Amniotic stem cell (primary cell): ENCODE measurements around the gene MNT.

Experiments used
- DNase-seq: peaks from one replicate; lab custom pipeline; 2025; lab: John Stamatoyannopoulos, UW

Gene MNT

DNA sequence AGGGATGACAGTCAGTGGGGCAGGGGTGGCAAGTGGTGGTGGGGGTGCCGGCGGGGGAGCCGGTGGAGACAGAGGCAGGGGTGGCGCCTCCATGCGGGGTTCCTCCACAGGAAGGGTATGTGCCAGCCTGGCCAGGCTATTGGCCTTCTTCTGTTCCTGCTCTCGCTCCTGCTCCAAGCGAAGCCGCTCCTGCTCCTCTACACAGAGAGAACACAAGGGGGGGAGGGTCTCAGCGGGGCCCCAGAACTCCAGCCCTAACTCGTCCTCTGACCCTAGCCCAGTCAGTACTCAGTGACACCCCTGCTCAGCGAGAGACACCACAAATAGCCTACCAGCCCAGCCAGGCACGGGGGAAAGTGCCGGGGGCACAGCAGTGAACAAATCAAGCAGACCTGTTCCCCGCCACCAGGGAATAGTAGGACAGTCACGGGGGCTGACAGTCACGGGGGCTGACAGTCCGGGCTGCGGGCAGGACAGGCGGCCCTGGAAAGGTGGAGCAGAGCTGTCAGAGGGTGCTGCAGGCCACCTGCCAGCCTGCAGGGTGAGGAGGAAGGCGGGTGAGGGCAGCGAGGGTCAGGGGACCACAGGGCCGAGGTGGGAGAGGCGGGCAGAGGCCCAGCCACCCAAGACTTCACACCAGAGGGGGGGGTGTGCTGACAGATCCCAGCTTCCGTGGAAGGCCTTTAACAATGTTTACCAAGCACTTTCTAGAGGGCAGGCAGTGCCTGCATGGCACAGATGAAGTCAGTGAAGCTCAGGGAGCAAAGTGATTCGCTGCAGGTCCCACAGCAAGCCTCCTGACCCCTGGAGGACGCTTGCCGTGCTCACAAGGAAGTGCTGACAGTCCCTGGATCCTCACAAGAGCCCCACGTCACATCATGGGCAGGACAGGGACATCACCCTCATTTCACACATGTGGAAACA lies 5.3 kb downstream of the MNT start:
- no peak for DNase-seq

DNA sequence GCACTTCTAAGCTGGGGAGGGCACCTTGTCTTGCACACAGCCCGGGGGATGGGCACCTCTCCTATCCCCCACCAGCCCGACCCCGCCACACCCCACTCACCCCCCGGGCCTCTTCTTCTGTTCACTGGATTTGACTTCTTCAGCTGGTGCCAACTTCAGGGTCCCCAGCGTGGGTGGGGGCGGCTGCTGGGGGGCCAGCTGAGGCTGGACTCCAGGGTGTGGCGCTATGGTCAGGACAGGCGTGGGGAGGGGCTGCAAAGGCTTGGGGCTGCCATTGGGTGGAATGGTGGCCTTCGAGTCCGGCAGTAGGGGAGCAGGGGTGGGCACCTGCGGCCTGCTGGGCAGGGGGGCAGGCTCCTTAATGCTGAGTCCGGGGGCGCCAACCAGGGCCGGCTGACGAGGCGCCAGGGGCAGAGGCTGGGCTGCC lies 6.1 kb downstream of the MNT start:
- DNase-seq = no peak

DNA sequence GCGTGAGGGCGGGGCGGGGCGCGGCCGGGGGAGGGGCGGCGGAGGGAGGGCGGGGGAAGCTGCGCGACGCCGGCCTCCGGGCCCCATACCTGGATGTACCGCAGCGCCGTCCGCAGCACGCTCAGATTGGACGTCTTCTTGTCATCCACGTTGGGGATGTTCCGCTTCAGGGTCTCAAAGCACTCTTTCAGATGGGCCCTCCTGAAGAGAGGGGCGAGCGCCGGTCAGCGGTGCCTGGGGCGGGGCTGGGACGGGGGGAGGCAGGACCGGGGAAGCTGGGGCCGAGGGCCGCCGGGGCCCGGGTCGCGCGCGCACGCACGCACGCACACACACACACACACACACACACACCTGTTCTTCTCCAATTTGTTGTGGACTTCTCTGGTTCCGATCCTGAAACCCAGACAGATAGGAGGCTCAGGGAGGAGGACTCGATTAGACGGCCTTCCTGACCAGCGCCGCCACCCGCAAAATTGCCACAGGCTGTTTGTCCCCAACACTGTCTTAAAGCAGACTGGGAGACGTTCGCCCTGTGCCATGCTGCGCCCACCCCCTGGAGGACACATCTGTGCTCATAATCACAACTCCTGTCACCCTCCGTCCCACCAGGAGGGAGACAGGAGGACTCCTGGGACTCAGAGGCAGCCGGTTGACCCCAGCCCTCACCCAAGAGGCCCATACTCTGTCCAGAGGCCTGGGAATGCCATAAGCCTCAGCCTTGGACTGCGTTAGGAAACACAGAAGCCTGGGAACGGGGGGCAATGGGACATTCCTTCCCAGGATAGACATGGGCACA lies 6.7 kb downstream of the MNT start:
- DNase-seq = no peak

DNA sequence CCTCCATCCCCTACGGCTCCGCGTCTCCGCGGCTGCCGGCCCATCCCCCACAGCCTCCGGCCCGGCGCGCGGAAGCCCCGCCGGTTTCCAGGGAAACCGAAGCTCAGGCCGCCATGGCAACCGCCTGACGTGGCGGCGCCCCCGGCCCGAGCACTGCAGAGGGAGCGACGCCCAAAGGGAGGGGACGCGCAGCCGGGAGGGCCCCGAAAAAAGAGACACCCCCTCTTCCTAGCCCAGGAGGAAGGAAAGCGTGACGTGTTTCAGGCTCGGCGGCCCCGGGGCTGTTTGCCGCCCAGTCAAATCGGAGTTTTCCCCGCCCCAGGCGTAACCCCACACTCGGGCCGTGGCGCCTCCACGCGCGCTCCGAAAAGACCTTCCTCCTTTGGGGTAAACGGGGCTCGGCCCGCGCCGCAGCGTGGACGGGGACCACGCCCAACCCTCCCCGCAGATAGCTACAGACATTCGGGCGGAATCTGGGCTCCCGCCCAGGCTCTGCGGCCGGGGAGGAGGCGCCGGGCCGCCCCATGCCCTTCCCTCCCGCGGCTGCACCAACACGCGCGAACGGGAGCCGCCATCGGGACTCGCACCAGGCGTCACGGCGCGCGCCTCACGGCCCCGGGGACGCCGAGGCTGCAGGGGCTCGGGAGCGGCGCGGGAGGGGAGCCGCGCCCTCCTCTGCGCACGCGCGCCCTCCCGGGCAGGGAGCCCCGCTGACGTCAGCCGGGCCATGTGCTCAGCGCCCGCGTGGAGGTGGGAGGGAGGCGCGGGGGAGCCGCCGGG lies 7.5 kb downstream of the MNT start:
- DNase-seq = peak; percentile 63

DNA sequence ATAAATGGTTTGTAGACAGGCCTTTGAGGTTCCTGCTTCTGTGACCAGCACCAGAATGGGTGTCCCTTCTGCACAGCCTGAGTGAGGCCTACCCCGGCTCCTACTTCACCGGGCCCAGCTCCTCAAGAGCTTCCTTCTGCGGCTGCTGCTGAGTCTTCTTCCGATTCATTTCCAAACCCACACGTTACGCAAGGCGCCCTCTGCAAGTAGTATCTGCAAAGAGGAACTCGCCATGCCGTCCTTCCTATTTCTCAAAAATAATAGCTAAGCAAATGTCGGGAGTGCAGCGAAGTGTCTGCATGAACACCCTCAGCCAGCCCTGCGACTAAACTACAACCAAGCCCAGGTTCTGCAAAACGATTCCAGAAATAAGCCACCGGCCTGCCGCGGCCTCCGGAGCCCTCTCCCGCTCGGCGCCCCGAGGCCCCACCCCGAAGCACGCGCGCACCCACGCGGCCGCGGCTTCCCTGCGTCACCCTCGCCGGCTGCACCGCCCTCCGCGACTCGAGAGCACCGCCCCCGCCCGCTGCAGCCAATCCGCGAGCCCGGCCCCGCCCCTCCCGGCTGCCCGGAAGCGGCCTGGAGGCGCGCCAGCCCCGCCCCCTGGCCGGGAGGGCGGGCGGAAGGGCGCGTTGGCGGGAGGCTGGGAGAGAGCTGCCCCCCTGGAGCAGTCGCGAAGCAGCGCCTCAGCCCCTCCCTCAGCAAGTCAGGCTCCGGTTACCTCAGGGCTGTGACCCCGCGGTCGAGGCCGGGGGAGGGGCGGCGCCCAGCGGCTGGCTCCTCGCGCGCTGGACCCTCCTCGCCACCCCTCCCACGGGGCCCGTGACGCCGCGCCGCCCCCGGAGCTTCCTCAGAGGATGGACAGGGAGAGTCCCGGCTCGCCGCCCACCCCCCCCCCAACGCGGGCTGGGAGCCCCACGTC lies 8.3 kb downstream of the MNT start:
- peak; percentile 91 for DNase-seq

DNA sequence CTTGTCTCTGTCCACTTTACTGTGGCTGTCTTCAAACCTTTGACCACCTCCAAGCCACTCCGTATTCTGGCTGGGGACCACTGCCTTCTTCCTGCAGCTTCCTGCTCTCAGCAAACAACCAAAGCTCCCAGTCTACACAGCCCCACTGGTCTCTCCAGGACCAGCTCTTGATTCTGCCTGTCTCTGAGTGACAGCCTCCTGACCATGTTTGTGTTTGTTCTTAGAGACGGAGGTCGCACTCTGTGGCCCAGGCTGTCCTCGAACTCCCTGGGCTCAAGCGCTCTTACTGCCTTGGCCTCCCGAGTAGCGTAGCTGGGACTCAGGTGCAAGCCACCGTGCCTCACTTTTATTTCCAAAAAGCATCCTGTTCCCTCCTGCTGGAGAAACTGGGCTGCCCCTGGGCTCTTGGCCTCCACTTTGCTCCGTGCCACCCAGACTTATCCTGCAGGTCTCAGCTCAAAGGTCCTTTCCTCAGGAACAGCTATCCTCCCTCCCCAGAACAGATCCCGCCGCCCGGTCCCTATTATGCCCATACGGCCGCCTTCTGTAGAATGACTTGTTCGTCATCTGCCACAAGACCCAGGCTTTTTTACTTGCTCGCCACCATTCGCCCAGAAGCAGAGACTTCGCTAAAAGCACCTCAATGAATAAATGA lies 9.1 kb downstream of the MNT start:
- no peak for DNase-seq

DNA sequence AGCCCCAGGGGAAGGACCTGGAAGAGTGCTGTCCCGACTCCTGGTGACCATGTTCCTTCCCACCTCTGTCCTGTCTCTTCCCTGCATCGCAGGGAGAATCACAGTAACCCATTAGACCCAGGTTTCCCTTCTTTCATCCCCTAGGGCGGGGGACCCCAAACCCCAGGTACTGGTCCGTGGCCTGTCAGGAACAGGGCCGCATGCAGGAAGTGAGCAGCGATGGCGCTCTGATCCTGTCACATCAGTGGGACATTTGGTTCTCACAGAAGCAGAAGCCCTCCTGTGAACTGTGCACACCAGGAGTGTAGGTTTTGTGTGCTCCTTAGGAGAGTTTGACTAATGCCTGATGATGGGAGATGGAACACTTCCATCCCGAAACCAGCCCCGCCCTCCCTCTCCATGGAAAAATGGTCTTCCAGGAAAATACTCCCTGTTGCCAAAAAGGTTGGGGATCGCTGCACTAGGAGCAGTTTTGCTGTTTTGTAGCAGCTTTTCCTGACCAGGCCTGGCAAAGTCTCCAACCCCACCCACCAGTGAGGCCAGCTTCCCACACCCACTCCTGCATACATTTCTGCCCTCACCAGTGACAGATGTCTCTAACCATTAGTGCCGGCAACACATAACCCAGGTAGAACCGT lies 10.5 kb downstream of the MNT start:
- DNase-seq = no peak

DNA sequence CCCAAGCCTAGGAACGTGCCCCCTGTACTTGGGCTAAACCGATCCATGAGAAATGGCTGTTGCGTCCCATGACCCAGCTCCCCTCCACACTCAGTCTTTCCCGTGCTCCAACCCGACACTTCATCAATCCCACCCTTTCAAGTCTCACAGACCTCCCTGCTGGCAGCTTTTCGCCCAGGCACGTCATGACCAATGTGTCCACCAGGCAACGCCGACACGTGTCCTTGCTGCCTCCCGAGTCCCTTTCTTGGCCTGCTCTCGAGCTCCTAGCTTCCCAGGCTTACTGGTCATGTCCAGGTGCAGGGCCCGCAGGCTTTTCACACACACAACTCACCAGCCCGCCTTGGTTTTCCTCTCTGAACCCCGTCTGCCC lies 12.2 kb downstream of the MNT start:
- DNase-seq = no peak

DNA sequence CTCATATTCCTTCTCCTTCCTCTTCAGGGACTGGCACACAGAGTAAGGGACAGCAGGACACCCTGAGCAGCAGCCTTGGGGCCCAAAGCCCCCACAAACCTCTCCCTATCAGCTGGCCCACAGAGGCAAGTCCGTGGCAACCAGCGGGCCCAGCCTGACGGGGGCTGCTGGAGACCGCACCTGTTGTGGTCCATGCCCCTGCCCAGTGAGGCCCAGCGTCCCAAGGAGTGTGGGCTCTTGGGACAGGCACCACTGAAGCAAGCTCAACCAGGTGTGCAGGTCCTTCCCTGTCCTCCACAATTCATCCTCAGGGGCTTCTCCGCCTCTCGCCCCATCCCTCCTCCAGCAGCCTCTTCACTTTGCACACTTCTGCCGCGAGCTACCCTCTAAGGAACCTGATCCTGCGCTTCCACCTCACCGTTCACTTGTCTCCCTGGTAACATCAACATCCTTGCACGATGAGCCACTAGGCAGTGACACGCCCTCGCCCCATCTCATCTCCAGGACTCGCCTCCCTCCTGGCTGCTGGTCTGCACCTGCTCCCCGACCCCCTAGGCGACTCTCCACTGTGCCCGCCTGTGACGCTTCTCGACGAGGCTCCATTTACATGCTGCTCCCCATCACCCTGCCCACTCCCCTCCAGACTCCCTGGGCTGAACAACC lies 12.7 kb downstream of the MNT start:
- no peak for DNase-seq

DNA sequence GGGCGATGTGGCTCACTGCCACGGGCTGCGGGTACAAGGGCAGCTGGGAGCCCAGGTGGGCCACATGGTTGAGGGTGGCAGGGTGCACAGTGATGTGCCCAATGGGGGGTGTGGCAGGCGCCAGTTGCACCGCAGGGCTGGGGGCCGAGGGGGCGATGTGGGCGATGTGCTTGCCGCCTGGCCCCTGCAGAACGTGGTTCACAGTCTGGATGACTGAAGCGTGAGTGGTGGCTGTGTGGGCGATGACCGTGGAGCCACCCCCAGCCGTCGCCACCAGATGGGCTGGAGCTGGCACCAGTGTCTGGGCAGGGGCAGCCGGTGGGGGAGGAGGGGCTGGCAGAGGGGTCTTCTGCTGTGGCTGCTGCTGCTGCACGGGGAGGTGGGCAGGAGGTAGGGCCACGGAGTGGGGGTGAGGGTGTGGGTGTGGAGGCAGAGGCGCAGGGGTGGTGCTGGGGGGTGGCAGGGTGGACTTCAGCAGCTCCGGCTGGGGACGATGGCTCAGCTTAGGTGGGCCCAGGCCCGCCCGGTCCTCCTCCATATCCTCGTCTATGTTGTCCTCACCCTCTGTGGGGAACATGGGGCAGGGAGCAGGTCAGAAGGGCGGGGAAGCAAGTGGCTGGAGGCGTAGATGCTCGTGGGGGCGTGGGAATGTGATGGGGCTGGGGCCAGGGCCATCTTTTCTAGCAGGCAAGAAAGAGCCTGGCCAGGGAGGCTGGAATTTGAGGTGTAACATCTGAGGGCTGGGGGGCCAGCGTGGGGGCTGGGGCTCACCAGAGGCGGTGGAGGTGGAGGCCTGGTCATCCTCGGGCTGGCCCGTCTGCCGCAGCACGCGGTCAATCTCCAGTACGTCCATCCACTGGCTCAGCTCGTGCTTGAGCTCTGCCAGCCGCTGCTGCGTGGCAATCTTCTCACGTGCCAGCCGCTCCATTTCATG lies 13.5 kb downstream of the MNT start:
- DNase-seq = no peak

DNA sequence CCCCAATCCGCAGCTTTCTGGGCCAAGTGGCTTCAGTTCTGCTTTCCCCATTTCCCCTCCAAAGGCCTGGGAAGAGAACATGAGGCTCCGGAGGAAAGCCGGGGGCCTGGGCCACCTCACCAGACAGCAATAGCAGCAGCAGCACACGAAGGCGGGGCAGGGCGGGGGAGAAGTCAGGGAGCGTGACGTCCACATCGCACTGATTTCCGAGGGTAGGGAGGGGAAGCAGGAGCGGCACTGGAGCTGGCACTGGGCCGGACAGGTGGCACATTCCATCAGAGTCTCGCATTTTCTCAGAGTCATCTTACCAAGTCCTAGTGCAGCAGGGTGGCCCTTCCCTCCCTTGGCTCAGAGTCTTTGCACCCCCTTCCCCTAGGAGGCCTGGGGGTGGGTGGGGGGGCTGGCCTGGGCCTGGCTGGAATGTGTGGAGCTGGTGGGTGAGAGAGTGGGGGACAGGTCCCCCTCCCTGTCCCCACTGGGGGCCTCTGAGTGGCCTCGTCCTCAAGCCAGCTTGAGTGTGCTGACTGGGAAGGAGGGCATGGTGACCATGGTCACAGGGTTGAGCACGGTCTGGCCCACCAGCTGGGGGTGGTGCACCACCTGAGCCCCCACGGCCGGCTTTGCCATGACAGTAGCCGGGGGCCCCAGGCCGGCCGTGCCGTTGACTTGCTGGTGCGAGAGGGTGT lies 14.3 kb downstream of the MNT start:
- DNase-seq = no peak

DNA sequence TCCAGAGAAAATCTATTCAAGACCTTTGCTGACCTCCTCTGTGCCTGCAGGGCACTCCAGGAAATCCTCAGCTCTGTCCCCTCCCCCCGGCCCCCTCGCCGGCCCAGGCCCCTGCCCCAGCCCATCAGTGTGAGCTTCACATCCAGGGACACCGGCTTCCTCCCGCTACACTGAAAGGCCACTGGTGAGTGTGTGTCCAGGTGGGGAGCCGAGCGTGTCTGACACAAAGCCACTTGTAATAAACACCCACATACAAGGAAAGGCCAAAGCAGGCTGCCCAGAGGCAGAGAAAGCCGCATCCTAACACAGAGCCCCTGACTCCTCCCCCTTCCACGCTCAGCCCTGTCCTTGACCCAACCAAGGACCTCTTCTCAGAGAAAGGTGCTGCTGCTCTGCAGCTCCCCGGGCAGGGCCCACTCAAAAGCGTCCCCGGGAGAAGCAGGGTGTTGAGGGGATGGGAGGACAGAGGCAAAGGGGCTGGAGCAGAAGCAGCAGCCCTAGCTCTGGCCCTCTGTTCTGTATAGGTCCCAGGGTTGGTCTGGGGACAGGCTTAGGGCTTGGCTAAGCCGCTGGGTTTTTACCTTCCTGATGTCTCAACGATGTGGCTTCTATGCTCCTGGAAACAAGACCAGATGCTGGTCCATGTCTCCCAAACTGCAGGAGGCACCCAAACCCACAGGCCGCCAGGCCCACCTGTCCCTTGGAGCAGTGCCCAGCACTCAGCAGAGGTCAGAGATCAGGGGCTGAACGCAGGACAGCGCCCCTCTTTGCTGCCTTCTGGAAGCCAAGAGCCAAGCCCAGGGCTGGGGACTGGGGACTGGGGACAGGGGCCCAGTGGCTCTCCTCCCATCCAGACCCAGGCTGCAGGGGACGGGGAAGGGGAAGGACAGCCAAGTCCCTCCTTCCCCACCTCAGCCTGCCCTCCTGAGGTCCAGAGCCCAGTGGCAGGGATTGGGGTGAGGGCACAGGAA lies 15.3 kb downstream of the MNT start:
- no peak for DNase-seq

DNA sequence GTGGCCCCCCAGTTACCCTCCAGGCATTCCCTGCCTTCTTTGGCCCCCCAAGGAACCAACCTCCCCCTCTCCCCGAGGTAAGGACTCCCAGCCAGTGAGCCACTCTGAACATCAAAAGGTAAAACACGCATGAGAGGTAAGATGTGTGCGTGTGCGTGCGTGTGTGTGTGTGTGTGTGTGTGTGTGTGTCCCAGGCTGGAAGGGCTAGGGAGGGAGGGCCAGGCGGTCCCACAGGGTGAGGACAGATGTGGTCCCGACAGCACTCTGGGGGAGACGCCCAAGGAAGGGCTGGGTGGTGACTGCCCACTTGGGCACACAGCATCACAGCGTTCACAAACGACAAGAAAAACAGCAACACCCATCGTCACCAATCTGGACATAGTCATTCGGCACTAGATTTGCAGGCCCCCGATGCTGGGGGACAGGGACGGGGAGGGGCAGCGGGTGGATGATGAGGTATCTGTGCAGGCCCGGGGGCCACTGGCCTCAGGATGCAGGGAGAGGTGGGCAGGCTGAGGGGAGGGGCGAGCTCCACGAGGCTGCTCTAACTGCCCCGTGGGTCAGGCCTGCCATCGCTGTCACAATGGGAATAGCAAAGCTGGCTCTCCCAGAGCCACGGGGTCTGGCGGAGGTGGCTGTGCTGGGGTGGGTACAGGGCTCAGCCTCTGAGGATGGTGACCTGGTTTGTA lies 16.3 kb downstream of the MNT start:
- DNase-seq = no peak

DNA sequence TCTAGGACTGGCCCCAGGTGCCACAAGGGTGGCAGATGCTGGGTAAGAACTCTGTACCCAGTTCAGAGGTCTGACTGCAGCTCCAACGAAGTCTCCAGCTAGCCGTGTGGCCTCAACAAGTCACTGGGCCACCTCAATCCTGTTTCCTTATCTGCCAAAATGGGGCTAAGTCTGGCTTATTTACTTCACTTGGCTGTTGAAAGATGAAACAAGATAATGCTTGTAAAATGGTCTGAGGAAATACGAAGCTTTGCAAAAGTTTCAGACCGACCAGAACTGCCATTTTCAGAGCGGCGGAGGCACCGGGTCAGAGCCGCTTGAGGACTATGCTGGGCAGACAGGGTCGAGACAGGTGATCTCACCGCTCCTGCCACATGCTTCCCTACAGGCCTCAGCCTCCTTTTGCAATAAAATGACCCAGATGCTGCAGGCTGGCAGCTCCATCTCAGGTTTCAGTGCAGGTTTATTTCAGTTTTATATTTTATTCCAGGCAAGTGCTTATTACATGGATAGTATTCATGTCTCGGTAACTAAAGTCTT lies 17.2 kb downstream of the MNT start:
- no peak for DNase-seq

DNA sequence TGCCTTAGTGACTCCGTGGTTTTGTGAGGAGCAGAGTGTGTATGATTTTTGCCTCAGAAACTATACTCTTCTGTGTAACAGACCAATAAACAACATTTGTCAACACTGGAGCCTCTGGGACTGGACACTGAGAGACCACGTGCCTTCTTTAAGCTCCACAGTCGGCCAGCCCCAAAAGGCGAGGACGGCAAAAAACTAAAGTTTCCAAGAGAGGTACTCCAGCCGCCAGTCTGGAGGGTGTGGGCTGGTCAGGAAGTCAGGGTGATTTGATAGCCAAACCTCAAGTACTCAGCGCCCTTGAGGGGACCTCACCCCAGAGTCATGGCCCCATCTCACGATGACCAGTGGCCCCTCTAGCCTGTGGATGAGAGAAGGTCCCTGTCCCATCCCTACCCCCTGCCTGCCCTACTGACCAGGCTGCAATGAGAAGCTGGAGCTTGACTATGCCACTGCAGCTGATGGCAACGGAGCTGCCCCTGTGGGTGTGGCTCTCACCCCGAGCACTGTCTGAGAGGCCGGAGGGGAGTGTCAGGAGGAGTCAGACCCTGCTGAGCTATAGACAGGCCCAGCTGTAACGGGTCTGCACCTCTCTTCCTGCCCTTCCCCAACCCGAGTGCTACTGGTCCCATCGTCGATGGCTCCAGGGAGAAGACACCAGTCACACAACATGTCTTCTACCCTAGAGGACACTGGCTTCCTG lies 19.8 kb downstream of the MNT start:
- no peak for DNase-seq
